PFSK-1 (cell line): Measurements from ENCODE around the gene ZCCHC13.

ENCODE experiments used
- FOXP2 ChIP-seq: optimal IDR thresholded peaks from 2 replicates; pipeline ENCODE3; 2011; ENCODE audit warnings: borderline replicate concordance, control low read depth, inconsistent platforms; ENCODE audit not compliant: insufficient read depth; ENCODE audit errors: extremely low read length, extremely low read depth
- POLR2AphosphoS5 ChIP-seq: IDR thresholded peaks from 2 replicates; pipeline ENCODE4 v1.6.1; 2012; ENCODE audit warnings: low read depth, mild to moderate bottlenecking, control low read depth, low read length, moderate library complexity
- REST ChIP-seq, 2 experiments: IDR thresholded peaks; 2 replicates each; pipeline versions ENCODE4 v1.6.1 to v1.8.0; 2011 to 2012; ENCODE audit warnings: low read depth in 2 of 2, low read length in 2 of 2, control low read depth in 1 of 2, inconsistent platforms in 1 of 2, mild to moderate bottlenecking in 1 of 2, moderate library complexity in 1 of 2; ENCODE audit not compliant: insufficient read depth in 1 of 2
- SIN3A ChIP-seq: IDR thresholded peaks from 2 replicates; pipeline ENCODE4 v1.6.1; 2012; ENCODE audit warnings: mild to moderate bottlenecking, low read length, moderate library complexity, borderline replicate concordance; ENCODE audit not compliant: insufficient read depth
- TAF1 ChIP-seq: IDR thresholded peaks from 2 replicates; pipeline ENCODE4 v1.6.1; 2012; ENCODE audit warnings: low read length, control low read depth, borderline replicate concordance; ENCODE audit not compliant: insufficient read depth

- TF ChIP-seq POLR2AphosphoS5 (no peak), SIN3A (no peak), TAF1 (no peak), REST (IDR thresholded peaks at IDR 0.05; ENCODE audit: insufficient read depth in 1 of 2, low read depth in 2 of 2, low read length in 2 of 2) (no peak), FOXP2 (no peak)
Observed at GRCh38 chrX:74321191-74321590, 17.2 kb downstream of the ZCCHC13 start.
